HG02852 (cell line): ENCODE data around the gene PAQR7.

Experiments used
- ATAC-seq: cut with Tn5 transposase; IDR thresholded peaks from one replicate; pipeline ENCODE4 v1.9.1; 2021; ENCODE audit warnings: mild to moderate bottlenecking, moderate library complexity; ENCODE audit not compliant: unreplicated experiment

The PAQR7 gene

DNA sequence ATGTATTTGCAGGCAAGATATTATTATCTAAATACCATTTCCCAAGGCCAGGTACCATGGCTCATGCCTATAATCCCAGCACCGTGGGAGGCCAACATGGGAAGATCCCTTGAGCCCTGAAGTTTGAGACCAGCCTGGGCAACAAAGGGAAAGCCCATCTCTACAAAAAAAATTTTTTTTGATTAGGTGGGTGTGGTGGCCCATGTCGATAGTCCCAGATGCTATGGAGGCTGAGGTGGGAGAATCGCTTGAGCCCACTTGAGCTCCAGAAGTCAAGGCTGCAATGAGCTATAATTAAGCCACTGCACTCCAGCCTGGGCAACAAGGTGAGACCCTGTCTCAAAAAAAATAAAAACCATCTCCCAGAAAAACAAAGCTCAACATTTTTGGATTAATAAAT, 28.5 kb upstream of the PAQR7 start:
- no peak for ATAC-seq

- ATAC-seq: no peak
These were observed 27.0 kb upstream of the PAQR7 start for GRCh38 chr1:25902462-25902861.

DNA sequence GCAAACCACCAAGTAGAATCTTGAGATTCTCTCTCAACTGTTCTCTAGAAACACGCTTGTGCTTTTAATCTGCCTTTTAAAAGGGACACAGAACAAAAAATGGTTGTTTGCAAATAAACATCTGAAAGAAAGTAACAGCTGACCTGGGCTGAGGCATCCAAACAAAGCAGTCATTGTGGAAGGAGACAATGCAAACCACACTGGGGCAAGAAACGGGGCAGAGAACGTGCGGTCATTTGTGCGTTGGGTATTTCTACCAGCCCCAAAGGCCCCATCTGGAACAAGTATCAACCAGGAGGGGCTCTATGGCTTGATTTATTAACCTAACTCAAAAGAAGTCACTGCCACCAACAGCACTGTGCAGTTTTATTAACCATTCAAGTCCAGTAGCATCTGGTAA, 24.7 kb upstream of the PAQR7 start:
- ATAC-seq: no peak

- no peak for ATAC-seq
These were observed 24.3 kb upstream of the PAQR7 start for GRCh38 chr1:25899792-25900191.

GRCh38 chr1:25898223-25899015, 22.9 kb upstream of the PAQR7 start:
- no peak for ATAC-seq

GRCh38 chr1:25897754-25898153, 22.2 kb upstream of the PAQR7 start:
- ATAC-seq: no peak

DNA sequence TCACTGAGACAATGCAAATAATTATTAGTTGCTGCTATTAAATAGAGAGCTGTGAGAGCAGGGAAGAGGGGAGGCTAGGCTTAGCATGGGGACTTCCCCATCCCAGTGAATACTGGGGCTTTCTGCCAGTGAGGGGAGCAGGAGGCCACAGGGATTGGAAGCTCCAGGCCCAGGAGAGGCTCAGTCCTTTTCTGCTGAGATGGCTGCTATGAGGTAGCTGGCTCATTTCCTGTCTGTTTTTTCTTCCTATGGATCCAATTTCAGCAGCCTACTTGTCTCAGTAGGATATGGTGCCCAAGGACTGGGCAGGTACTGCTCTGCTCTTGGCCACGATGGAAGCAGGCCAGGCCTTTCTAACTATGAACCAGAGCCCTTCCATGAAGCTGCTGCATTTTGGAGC, 20.8 kb upstream of the PAQR7 start:
- ATAC-seq: no peak

DNA sequence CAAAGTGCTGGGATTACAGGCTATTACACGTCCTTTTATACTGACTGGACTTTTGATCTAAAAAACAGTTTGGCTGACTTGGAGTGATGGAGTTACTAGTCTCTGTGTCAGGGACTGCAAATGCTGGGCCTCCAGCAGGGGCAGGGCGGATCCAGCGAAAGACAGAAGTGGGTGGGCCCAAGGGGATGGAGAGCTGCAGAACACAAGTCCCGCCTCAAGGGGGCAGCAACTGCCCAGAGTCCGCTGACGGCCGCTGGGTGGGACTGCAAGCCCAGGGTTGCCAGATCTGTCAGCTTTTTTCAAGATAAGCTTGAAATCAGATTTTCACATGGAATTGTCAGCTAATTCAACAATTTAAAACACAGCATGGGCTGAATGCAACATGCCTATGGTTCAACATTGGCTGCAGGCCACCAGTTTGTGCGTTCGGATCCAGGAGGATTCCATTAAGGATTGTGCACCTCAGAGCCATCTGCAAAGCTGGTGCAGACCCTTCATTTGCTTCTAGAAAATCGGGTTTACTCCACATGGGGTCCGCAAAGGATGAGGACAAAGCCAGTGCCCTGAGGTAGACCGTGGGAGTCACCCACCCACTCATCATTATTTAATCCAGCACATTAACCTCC, 20.0 kb upstream of the PAQR7 start:
- ATAC-seq: peak; percentile 86

DNA sequence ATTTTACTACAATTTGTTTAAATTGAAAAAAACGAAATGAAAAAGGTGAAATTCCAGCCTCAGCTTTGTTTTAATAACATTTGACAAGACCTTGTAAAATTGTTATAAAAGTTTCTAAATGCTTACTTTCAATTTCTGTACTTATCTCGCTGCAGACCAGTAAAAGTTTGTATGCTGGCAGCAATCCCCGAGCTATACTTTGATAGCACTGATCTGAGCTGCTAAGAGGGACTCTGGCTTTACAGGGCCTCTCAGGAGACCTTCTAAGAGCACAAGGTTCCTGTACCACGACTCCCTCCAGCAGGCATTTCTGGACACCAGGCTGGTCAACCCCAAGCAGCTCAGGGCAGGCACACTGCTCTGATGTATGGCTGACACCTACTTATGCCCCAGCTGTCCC, 17.6 kb upstream of the PAQR7 start:
- ATAC-seq: no peak

DNA sequence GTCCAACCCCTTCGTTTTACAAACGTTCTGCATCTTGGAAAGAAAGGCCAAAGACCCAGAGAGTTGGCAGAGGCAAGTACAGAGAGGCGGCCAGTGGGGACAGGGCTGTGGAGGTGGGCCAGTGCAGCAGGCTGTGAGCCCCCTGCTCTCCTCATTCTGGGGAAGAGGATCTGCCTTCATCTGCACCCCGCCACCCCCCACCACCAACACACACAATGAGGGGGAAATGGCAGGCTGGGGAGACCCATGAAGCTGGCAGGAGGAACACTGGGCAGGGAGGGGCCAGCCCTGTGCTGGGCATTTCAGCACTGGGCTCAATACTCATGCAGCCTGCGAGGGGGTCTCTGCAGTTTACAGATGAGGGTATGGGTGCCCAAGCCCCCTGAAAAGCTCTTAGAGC, 16.1 kb upstream of the PAQR7 start:
- ATAC-seq: no peak

GRCh38 chr1:25890239-25891034, 14.9 kb upstream of the PAQR7 start:
- no peak for ATAC-seq

DNA sequence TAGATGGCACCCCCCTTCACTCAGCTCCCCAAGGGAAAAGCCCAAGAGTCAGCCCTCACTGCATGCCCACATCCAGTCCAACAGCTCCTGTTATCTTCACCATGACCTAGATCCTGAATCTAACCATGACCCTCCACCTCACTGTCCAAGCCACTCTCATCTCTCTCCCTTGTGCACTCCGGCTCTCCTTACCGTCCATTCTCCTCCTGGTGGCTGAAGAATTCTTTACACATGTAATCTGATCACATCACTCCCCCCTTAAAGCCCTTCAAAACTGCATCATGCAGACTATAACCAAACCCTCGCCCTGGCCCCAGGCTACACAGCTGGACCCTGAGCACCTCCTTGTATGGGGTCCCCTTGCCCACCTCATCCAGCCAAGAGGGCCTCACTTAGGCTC, 14.0 kb upstream of the PAQR7 start:
- no peak for ATAC-seq

GRCh38 chr1:25888426-25888987, 13.0 kb upstream of the PAQR7 start:
- no peak for ATAC-seq

GRCh38 chr1:25885602-25886001, 10.1 kb upstream of the PAQR7 start:
- no peak for ATAC-seq

- no peak for ATAC-seq
These were observed 5.8 kb upstream of the PAQR7 start for GRCh38 chr1:25881266-25881665.

GRCh38 chr1:25880518-25880917, 5.0 kb upstream of the PAQR7 start:
- no peak for ATAC-seq

DNA sequence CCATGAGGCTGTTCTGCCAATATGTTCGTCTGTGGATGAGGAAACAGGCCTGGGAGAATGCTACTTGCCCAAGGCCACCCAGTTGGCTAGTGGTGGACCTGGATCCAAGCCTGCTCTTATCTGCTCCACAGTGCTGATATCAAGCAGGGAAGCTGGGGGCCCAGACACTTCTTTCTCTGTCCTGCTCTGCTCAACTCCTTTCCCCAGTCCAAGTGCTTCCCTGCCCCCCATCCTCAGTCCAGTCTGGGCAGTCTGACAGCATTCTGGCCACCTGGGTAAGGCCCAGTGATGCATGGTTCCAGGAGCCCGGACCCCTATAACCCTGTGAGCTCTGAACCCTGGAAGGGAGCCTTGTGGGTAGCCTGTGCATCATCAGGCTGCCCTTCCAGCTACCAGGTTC, 4.2 kb upstream of the PAQR7 start:
- ATAC-seq: no peak

DNA sequence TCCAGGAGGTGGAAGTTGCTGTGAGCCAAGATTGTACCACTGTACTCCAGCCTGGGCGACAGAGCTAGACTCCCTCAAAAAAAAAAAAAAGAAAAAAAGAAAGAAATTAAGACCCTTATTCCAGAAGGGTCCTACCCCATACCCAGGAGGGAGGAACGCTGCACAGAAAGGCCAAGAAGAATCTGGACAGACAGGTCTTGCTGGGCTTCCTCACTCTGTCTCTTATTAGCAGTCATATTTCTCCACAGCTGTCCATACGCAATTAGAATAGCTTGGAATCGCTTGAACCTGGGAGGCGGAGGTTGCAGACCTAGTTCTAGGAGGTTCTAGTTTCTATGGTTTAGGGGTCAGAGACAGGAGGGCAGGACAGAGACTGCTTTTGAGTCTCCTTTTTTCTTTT, 3.2 kb upstream of the PAQR7 start:
- no peak for ATAC-seq

DNA sequence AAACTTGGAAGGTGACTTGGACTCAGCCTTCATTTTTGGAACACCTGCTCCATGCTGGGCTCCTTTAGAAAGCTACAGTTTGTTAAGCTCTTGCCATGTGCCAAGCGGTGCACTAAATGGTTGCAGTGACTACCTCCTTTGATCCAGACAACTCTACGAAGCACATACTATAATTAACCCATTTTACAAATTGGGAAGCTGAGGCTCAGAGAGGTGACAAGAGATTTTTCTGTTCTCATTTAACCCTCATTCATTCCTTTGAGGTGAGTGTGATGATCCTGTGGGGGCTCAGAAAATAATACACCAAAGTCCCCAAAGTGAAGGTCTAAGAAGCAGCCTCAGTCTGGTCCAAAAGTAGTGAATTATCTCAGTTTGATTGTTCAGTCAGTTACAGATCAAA, 1.6 kb upstream of the PAQR7 start:
- no peak for ATAC-seq

DNA sequence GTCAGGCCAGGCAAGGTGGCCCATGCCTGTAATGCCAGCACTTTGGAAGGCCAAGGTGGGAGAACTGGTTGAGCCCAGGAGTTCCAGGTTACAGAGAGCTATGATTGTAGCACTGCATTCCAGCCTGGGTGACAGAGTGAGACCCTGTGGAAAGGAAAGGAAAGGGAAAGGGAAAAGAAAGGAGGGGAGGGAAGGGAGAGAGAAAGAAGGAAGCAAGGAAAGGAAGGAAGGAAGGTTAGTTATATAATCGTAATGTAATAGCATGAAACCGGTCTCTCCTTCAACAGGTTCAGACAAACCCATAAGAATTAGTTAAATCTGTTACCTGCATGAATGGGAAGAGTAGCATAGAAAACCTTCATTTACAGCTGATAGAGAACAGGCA, 1.2 kb upstream of the PAQR7 start:
- no peak for ATAC-seq

DNA sequence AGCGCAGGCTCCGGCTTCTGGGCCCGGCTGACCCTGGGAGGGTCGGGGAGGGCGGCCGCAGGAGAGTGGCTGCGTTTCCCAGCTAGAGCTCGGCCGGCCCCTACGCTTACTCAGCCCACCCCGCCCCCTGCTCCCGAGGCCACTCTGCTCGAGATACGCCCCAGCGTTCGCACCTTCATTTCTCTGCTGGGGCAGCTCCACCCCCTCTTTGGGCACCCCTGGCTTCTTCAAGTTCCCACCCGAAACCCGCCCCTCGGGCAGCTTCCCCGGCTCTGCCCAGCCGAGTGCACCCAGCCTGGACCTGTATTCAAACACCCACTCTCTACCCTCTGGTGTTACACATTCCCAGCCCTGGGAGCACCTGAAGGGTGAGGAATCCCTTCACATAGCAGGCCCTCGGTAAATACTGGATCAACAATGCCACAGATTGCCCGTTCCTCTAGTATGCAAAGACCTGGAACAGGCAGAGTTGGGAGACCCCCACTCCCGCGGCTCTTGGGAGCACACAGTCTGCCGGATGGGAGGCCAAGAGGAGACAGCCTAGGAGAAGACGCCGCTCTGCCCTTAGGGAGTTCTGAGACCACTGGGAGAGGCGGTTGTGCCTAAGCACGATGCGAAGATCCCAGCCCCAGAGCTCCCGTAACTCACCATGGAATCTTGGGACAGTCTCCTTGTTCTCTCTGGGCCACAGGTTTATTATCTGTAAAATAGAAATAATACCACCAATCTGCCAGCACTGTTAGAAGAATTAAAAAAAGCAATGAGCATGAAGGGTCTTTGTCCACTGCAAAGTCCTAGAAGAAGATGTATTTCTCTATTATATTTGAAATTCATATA, 566 bp upstream of the PAQR7 start:
- ATAC-seq: peak; percentile 23
